ENCODE results near the gene BDNF. TPM values are rescaled to one million over a fixed set of nuclear protein-coding genes. Genes with fewer than 3 reads are reported as not detected.
"Not testable (repeated sequence)": the region's sequence is repeated elsewhere in the genome, so short reads cannot be mapped to it uniquely, and the experiment has no call there.

Gene BDNF
- total RNA-seq, 1 donor from 2014 or later, result 0.25 TPM

DNA sequence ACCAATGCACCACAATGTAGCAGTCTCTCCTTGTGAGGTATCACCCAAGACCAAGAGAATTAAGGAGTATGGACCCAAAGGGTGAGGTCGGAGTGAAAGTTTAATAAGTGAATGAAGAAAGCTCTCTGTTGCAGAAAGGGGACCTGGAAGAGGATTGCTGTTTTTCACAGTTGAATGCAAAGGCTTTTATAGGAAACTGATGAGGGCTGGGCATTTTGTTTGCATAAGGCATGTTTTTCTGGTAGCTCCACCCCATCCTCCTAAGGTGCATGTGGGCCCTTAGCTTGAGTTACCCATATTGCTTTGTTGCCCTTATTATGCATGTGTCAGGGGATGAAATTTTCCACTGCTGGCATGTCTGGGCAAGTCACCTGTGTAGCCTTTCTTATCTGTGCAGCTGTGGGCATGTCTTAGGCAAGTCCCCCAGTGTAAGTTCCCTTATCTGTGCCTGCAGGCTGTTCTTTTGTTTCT is 64.7 kb downstream of the BDNF start:
- no peaks in the 10 kb centered on the region for H3K36me3 ChIP-seq
- no peaks in the 10 kb centered on the region for H3K27me3 ChIP-seq
- no peak for TF ChIP-seq POLR2A (IDR thresholded peaks at IDR 0.05)
- TF ChIP-seq POLR2AphosphoS5 (IDR thresholded peaks at IDR 0.05; ENCODE audit: insufficient read depth in 1 of 2, low read depth in 1 of 2), result no peak
- TF ChIP-seq, protein P1, sequence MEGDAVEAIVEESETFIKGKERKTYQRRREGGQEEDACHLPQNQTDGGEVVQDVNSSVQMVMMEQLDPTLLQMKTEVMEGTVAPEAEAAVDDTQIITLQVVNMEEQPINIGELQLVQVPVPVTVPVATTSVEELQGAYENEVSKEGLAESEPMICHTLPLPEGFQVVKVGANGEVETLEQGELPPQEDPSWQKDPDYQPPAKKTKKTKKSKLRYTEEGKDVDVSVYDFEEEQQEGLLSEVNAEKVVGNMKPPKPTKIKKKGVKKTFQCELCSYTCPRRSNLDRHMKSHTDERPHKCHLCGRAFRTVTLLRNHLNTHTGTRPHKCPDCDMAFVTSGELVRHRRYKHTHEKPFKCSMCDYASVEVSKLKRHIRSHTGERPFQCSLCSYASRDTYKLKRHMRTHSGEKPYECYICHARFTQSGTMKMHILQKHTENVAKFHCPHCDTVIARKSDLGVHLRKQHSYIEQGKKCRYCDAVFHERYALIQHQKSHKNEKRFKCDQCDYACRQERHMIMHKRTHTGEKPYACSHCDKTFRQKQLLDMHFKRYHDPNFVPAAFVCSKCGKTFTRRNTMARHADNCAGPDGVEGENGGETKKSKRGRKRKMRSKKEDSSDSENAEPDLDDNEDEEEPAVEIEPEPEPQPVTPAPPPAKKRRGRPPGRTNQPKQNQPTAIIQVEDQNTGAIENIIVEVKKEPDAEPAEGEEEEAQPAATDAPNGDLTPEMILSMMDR (IDR thresholded peaks at IDR 0.05), result no peak
- H3K27ac ChIP-seq, result no peak overlapping the region
- no peaks in the 10 kb centered on the region for H3K4me1 ChIP-seq
- DNase-seq (ENCODE audit: extremely low spot score in 2 of 2), result no peak
- intact Hi-C loops (cut with DNase I), result no loop called here
- no peaks in the 10 kb centered on the region for H3K9me3 ChIP-seq
- H3K4me3 ChIP-seq, result no peak overlapping the region

DNA sequence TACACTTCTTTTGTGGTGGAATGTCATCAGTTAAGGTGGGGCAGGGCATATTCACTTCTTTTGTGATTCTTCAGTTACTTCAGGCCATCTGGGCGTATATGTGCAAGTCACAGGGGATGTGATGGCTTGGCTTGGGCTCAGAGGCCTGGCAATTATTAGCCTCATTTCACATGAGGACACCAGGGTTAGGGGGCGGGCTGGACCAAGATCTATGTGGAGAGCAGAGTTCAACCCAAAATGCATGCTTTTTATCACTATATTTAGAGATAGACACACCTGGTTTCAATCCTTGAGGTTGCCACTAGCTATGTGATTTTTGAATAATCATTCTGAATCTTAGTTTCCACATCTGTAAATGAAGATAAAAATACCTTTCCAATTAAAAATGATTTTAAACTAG is 65.5 kb downstream of the BDNF start:
- H3K36me3 ChIP-seq; H3K27ac ChIP-seq; H3K27me3 ChIP-seq; DNase-seq (ENCODE audit: extremely low spot score in 2 of 2); H3K9me3 ChIP-seq; intact Hi-C loops (cut with DNase I); H3K4me3 ChIP-seq; H3K4me1 ChIP-seq: not testable (repeated sequence)

DNA sequence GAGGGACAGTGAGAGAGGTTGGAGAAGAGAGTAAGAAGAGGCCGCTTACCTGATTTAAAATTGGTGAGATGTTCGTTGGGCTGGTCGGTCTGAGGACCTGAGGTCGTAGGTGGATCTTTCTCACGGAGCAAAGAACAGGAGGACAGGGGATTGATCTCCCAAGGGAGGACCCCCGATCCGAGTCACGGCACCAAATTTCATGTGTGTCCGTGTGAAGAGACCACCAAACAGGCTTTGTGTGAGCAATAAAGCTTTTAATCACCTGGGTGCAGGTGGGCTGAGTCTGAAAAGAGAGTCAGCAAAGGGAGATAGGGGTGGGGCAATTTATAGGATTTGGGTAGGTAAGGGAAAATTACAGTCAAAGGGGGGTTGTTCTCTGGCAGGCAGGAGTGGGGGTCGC is 66.0 kb downstream of the BDNF start:
- H3K36me3 ChIP-seq; H3K27me3 ChIP-seq; DNase-seq (ENCODE audit: extremely low spot score in 2 of 2); H3K9me3 ChIP-seq; H3K4me3 ChIP-seq; intact Hi-C loops (cut with DNase I); H3K4me1 ChIP-seq; H3K27ac ChIP-seq: not testable (repeated sequence)

DNA sequence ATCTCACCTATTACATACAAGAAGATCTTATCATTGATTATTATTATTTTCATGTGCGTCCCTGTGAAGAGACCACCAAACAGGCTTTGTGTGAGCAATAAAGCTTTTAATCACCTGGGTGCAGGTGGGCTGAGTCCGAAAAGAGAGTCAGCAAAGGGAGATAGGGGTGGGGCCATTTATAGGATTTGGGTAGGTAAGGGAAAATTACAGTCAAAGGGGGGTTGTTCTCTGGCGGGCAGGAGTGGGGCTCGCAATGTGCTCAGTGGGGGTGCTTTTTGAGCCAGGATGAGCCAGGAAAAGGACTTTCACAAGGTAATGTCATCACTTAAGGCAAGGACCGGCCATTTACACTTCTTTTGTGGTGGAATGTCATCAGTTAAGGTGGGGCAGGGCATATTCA is 71.2 kb downstream of the BDNF start:
- H3K36me3 ChIP-seq; H3K27me3 ChIP-seq; DNase-seq (ENCODE audit: extremely low spot score in 2 of 2); H3K4me1 ChIP-seq; H3K9me3 ChIP-seq; H3K4me3 ChIP-seq; intact Hi-C loops (cut with DNase I); H3K27ac ChIP-seq: not testable (repeated sequence)

DNA sequence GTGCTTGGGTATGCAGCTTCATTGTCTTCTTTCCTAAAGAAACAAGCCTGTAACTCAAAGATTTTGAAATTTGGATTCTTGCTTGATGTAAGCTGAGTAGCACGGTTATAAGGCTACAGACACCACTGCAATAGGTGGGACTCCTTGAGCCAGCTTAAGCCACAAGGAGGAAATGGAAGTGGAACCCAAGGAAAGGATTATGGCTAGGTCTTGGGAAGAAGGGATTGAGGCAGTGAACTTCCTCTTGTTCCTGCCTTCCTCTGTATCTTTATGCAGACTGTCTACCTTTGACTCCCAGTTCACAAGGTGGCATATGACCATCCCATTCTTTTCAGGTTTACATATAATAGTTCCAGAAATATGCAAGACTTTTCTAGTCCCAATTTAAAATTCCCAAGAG is 72.3 kb downstream of the BDNF start:
- no peak for DNase-seq (ENCODE audit: extremely low spot score in 2 of 2)
- H3K4me1 ChIP-seq, result no peaks in the 10 kb centered on the region
- H3K36me3 ChIP-seq, result no peaks in the 10 kb centered on the region
- no peak for TF ChIP-seq POLR2AphosphoS5 (IDR thresholded peaks at IDR 0.05; ENCODE audit: insufficient read depth in 1 of 2, low read depth in 1 of 2)
- TF ChIP-seq POLR2A (IDR thresholded peaks at IDR 0.05), result no peak
- TF ChIP-seq, protein P1 (IDR thresholded peaks at IDR 0.05), result no peak
- intact Hi-C loops (cut with DNase I), result no loop called here
- H3K27me3 ChIP-seq, result no peaks in the 10 kb centered on the region
- H3K27ac ChIP-seq, result no peak overlapping the region
- no peak overlapping the region for H3K4me3 ChIP-seq
- H3K9me3 ChIP-seq, result no peaks in the 10 kb centered on the region

DNA sequence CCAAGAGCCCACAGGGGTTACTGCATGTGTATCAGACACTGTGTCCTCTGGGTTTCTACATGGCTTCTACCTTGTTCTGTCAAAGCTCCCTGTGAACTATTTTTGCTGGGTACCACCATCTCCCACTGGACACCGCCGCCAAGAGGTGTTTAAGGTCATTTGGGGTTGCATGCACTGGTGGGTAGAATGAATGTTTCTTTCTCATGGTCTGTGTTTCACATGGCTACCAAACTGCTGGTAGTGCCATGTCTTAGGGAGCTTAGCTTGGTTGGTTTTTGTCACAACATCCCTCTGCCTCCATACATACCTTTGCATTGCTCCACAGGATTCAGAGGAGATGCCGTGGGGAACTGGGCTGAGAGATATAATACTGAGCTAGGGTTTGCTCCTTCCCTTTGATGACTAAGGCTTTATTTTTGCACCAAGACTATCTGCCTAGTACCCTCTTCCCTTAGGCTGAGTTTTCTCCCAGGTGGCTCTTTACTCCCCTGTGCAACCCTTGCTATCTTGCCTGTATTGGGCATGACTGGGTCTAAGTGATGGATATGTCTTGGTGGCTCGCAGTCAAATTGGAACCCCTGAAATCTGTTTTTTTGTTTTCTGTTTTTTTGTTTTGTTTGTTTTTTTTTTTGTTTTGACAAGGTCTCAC is 73.2 kb downstream of the BDNF start:
- H3K36me3 ChIP-seq, result no peaks in the 10 kb centered on the region
- H3K27ac ChIP-seq, result no peak overlapping the region
- DNase-seq (ENCODE audit: extremely low spot score in 2 of 2), result no peak
- intact Hi-C loops (cut with DNase I), result no loop called here
- TF ChIP-seq, protein P1 (IDR thresholded peaks at IDR 0.05), result no peak
- TF ChIP-seq POLR2AphosphoS5 (IDR thresholded peaks at IDR 0.05; ENCODE audit: insufficient read depth in 1 of 2, low read depth in 1 of 2) (no peak), POLR2A (IDR thresholded peaks at IDR 0.05) (no peak)
- H3K27me3 ChIP-seq, result no peaks in the 10 kb centered on the region
- no peak overlapping the region for H3K4me3 ChIP-seq
- no peaks in the 10 kb centered on the region for H3K9me3 ChIP-seq
- no peaks in the 10 kb centered on the region for H3K4me1 ChIP-seq
